Choroid plexus epithelial cell (primary cell): Measurements from ENCODE around the gene TBC1D5.

Source experiments
- DNase-seq: peaks from one replicate; pipeline ENCODE4 v3.0.0-alpha.2; 2010; ENCODE audit warnings: low read depth
- H3K4me3 ChIP-seq: 2 replicates; pipeline ENCODE4 v1.5.1; 2011; ENCODE audit warnings: low read depth, mild to moderate bottlenecking, control low read depth, low read length, moderate library complexity
- CTCF ChIP-seq: conservative IDR thresholded peaks from 2 replicates; pipeline ENCODE4 v1.5.1; 2011; ENCODE audit warnings: low read depth, mild to moderate bottlenecking, control low read depth, inconsistent platforms, low read length, moderate library complexity

Gene TBC1D5

DNA sequence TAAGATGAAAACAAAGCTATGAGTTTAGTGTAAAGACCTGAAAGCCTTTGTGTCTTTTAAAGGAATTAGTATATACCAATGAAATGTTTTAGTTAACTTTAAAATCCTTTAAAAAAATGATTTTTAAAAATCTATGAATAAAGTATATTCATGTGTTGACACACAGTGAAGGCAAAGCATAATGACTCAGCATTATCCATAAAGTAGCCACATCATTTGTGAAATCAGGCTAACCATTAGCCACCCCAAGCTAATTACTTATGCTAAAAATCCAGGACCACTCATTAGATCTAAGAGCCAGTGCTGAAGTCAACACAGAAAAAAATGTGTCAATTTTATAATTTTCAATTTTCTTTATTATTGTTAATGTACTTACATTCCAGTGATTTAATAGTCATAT is 310.2 kb downstream of the TBC1D5 start:
- TF ChIP-seq CTCF: no peak
- DNase-seq: peak; percentile 23
- H3K4me3 ChIP-seq: no peak overlapping the region

GRCh38 chr3:17431484-17432045 is 310.9 kb downstream of the TBC1D5 start:
- no peak for TF ChIP-seq CTCF
- no peak for DNase-seq
- H3K4me3 ChIP-seq: no peak overlapping the region

GRCh38 chr3:17431004-17431403 is 311.4 kb downstream of the TBC1D5 start:
- DNase-seq: peak; percentile 72
- TF ChIP-seq CTCF: peak; percentile 52
- no peak overlapping the region for H3K4me3 ChIP-seq

- no peak overlapping the region for H3K4me3 ChIP-seq
- DNase-seq: no peak
- no peak for TF ChIP-seq CTCF
Measured at GRCh38 chr3:17430582-17430981, 311.8 kb downstream of the TBC1D5 start.

GRCh38 chr3:17423786-17424536 is 318.5 kb downstream of the TBC1D5 start:
- no peak for TF ChIP-seq CTCF

GRCh38 chr3:17422636-17423035 is 319.8 kb downstream of the TBC1D5 start:
- no peak for DNase-seq
- H3K4me3 ChIP-seq: no peak overlapping the region

More at GRCh38 chr3:17423786-17424536, 318.5 kb downstream of the TBC1D5 start:
- H3K4me3 ChIP-seq: no peak overlapping the region
- DNase-seq: no peak

More at GRCh38 chr3:17422636-17423035, 319.8 kb downstream of the TBC1D5 start:
- TF ChIP-seq CTCF: no peak
